ENCODE results near the gene USP24.

The USP24 gene

DNA sequence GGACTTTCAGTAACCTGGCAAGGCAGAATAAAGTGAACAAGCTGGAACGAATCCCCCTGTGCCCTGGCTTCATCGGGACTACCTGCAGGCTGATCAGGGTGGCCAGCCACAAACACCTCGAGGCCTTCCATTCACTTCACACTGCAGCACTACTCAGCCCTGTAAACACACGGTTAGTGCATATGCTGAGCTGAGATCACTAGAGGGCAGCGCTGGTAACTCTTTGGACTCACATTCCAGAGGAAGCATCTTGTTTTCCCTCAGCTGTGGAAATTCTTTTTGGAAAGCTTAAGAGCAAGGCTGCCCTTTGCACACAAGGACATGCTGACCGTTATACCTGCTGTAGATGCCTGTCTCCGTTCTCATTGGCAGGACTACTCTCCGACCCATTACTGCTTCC, 143.7 kb downstream of the USP24 start:
- no peak for DNase-seq (ENCODE audit: low read depth in 3 of 3, low spot score in 1 of 3)

DNA sequence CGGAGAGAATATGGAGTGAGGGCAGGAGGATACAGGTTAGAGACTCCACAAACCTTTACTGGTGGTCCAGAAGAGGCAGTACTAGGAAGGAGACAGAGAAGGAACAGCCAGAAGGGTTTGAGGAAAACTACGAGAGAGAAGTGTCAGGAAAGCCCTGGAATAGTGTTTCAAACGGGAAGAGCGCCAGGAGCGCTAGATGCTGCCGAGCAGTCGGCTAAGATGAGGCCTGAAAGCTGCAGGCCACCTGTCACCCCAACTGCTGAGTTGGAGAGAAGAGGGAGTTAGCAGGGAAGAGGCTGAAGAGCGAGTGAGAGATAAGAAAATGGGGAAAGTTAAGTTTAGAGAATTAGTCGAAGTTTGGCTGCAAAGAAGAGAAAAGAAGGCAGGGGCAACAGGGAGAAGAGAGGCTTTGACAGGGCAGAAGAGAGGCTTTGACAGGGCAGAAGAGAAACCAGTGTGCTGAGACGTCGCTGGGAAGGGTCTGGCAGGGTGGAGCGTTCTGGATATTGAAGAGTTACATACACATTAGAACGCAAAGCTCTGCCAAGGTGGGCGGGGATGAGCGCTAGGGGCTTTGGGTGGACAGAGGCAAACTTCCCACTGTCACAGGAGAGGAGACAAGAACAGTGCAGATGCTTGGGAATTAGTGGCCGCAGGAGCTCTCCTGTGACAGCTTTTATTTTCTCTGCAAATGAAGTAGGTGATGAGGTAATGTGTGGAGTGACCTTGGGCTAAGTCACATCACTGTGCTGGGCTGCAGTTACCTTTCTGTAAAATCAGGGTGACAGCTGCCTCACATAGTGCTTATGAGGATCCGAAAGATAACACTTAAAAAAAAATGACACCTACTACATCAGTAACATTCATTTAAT, 144.6 kb downstream of the USP24 start:
- no peak for DNase-seq (ENCODE audit: low read depth in 3 of 3, low spot score in 1 of 3)

GRCh38 chr1:55069280-55069679, 145.9 kb downstream of the USP24 start:
- DNase-seq (ENCODE audit: low read depth in 3 of 3, low spot score in 1 of 3) = no peak

DNA sequence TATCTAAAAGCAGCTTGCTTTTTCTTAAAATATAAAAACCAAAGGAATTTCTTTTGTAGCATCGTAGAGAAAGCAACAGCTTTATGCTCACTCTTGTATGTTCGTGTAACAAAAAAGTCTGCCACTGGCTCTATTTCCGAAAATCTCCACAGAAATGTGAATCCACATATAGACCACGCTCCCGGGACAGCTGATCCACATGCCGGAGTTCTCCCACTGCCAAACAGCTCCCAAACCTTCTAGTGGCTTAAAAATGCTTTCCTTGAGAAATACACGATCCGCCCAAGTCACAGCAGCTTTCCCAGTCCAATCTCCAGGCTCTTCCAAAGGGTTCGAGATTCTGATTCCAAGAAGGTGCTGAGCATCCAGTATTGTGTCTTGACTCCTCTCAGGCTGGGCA, 146.5 kb downstream of the USP24 start:
- DNase-seq (ENCODE audit: low read depth in 3 of 3, low spot score in 1 of 3) = no peak

GRCh38 chr1:55067914-55068313, 147.2 kb downstream of the USP24 start:
- no peak for DNase-seq (ENCODE audit: low read depth in 3 of 3, low spot score in 1 of 3)

- no peak for DNase-seq (ENCODE audit: low read depth in 3 of 3, low spot score in 1 of 3)
Observed at GRCh38 chr1:55067022-55067778, 148.0 kb downstream of the USP24 start.

DNA sequence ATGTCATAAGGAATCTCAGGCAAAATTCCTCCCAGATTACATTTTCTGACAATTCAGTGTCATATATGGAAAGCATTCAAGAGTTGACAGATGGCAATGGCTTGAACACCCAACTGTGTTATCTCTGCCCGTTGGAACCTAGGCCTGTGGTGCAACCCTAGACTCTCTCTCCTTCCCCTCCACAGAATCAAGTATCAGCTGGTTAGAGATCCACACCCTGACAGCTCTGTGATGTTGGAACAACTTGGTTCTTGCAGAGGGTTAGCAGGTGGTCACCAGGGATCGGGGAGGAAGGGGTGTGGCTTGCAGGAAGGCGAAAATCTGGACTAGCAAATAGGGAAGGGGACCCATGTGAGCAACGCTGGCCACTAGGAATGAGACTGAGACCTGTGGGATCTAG, 149.5 kb downstream of the USP24 start:
- DNase-seq (ENCODE audit: low read depth in 3 of 3, low spot score in 1 of 3) = no peak

DNA sequence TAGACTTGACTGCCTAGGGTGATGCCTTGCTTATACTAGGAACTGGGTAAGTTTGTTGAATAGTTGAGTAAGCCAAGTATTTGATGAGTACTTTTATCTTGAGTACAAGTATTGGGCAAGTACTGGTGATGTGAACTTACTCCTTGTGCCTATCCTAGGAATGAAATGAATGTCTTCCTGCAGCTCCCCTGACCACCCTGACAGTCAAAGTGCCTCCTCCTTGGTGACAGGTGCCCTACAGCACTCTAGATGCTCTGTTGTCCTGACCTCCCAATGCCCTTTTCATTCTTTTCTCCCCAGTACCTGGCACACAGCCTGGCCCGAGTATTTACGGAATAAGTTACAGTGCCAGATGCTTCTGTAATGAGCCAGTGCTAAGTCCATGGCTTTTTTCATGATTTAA, 150.3 kb downstream of the USP24 start:
- DNase-seq (ENCODE audit: low read depth in 3 of 3, low spot score in 1 of 3) = no peak

DNA sequence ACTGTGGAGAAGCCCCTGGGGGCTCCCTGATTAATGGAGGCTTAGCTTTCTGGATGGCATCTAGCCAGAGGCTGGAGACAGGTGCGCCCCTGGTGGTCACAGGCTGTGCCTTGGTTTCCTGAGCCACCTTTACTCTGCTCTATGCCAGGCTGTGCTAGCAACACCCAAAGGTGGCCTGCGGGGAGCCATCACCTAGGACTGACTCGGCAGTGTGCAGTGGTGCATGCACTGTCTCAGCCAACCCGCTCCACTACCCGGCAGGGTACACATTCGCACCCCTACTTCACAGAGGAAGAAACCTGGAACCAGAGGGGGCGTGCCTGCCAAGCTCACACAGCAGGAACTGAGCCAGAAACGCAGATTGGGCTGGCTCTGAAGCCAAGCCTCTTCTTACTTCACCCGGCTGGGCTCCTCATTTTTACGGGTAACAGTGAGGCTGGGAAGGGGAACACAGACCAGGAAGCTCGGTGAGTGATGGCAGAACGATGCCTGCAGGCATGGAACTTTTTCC, 151.0 kb downstream of the USP24 start:
- DNase-seq (ENCODE audit: low read depth in 3 of 3, low spot score in 1 of 3) = no peak

DNA sequence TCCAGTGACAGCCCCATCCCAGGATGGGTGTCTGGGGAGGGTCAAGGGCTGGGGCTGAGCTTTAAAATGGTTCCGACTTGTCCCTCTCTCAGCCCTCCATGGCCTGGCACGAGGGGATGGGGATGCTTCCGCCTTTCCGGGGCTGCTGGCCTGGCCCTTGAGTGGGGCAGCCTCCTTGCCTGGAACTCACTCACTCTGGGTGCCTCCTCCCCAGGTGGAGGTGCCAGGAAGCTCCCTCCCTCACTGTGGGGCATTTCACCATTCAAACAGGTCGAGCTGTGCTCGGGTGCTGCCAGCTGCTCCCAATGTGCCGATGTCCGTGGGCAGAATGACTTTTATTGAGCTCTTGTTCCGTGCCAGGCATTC, 151.6 kb downstream of the USP24 start:
- DNase-seq (ENCODE audit: low read depth in 3 of 3, low spot score in 1 of 3) = no peak

DNA sequence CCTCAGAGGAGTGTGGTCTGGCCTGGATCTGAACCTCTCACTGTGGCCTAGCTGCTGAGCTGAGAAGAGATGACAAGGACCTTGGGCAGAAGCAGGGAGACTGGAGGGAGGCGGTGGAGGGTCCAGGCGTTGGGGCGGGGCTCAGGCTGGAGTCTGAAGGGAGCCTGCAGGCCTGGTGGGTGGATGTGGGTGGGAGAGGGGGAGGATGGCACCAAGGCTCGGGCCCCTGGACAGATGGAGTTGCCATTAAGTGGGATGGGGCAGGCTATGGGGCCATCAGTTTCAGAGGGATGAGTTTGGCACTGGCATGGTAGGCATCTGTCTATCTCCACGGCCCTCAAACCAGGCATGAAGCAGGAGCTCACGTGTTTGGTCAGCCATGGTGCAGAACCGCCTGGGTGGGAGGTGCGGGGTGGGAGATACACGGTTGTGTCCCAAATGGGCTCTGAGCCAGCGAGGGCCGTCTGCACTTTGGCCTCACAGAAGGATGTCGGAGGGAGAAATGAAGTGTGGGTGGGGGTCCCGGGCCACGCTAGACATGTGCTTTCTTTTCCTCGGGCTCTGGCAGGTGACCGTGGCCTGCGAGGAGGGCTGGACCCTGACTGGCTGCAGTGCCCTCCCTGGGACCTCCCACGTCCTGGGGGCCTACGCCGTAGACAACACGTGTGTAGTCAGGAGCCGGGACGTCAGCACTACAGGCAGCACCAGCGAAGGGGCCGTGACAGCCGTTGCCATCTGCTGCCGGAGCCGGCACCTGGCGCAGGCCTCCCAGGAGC, 152.2 kb downstream of the USP24 start:
- no peak for DNase-seq (ENCODE audit: low read depth in 3 of 3, low spot score in 1 of 3)

DNA sequence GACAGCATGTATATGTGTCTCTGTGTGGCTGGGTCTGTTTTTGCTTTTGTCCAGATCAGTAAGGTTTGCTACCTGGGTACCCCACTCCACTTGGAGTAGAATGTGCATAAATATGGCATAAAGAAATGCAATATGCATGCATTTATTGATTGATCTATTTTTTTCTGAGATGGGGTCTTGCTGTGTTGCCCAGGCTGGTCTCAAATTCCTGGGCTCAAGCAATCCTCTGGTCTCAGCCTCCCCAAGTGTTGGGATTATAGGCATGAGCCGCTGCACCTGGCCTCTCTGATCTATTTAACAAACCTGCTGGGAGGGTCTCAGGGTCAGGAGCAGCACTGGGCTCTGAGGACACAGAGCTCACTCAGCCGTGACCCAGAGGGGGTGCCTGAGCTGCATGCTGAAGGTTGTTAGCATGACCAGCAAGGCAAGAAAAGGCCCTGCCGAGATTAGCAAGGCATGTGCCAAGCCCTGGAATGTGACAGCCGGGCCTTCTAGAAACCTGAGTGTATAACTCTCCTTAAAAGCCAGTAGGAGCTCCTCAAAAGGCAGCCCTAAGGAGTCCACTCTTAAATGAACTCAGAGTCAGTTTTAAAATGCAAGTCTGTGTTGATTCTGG, 153.3 kb downstream of the USP24 start:
- DNase-seq (ENCODE audit: low read depth in 3 of 3, low spot score in 1 of 3) = no peak

DNA sequence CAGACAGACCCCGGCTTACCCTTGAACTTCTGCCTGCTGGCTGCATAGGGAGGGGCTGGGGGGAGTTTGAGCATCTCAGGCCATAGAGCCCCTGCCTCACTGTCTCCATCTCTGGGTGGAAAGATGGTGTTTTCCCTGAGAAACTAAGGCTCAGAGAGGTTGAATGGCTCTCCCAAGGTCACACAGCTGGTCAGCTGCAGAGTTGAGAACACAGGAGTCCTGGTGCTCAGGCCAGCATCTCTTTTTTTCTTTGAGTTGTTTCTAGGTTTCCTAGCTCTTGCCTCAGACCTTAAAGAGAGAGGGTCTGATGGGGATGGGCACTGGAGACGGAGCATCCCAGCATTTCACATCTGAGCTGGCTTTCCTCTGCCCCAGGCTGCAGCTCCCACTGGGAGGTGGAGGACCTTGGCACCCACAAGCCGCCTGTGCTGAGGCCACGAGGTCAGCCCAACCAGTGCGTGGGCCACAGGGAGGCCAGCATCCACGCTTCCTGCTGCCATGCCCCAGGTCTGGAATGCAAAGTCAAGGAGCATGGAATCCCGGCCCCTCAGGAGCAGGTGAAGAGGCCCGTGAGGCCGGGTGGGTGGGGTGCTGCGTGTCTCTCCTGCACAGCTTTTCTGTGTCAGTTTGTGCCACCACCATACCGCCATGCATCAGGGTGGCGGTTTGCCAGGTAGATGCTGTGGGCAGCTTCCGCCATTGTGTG, 154.0 kb downstream of the USP24 start:
- no peak for DNase-seq (ENCODE audit: low read depth in 3 of 3, low spot score in 1 of 3)

DNA sequence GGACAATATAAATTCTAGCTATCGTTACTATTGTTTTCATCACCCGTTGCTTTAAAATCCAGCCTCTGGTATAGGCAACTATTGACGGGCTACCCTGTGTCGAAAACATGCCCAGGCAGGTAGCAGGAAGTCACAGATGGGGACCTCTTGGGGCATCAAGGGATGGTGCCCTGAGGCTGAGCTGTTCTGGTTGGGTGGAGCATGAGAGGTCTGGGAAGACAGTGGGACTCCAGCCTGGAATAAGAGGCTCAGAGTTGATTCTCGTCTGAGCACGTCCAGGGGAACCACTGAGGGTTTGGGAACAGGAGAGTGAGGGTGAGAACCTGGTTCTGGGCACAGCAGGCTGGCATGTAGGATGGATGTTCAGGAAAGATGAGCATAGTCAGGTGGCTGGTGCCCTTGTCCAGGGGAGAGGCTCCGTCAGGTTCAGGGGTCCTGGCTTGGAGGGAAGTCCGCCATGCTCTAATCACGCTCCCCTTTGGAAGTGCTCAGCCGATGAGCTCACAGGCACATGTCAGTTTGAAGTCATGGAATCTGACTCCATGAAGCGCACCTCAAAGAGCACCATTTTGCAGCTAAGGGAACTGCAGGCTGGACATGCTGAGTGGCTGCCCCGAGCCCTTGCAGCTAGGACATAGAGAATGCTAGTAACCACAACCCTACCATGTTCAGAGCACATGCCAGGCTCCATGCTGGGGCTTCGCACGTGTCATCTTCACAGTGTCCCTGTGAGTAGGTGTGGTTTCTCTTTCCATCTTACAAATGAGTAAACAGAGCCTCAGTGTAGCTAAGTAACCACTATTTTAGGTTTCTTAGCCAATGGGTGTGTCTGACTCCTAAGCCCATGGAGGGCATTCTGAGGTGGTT, 154.8 kb downstream of the USP24 start:
- no peak for DNase-seq (ENCODE audit: low read depth in 3 of 3, low spot score in 1 of 3)

GRCh38 chr1:55059302-55060132, 155.6 kb downstream of the USP24 start:
- DNase-seq (ENCODE audit: low read depth in 3 of 3, low spot score in 1 of 3) = no peak

DNA sequence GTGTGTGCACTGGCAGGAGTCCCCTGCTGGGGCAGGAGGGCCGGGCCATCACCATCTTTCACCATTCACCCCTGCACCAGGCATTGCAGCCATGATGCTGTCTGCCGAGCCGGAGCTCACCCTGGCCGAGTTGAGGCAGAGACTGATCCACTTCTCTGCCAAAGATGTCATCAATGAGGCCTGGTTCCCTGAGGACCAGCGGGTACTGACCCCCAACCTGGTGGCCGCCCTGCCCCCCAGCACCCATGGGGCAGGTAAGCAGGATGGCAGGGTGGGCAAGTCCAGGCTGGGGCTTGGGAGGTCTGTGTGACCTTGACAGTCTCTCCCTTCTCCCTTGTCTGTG, 157.2 kb downstream of the USP24 start:
- no peak for DNase-seq (ENCODE audit: low read depth in 3 of 3, low spot score in 1 of 3)

DNA sequence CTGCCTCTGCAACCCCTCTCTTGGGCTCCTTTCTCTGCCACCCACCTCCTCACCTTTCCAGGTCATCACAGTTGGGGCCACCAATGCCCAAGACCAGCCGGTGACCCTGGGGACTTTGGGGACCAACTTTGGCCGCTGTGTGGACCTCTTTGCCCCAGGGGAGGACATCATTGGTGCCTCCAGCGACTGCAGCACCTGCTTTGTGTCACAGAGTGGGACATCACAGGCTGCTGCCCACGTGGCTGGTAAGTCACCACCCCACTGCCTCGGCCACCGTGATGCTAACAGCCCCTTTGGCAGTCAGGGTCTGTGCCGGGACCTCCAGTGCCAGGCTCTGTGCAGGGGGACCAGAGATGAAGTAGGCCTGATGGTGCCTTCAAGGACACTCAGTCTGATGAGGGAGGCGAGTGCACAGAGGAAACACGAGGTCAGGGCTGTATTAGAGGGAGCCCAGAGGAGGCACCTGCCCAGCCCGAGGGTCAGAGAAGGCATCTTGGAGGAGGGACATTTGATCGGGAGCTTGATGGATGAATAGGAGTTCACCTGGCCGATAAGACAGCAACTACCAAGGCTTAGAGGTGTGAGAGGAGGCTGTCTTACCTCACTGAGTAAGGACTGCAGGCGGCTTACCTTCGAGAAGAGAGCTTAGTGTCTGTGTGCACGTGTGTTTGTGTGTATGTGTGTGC, 157.8 kb downstream of the USP24 start:
- DNase-seq (ENCODE audit: low read depth in 3 of 3, low spot score in 1 of 3) = no peak

- DNase-seq (ENCODE audit: low read depth in 3 of 3, low spot score in 1 of 3) = no peak
Observed at GRCh38 chr1:55056632-55056992, 158.6 kb downstream of the USP24 start.
